NB4 (cell line): ENCODE results near the gene PARD3.

Experiments
- DNase-seq: peaks from one replicate; pipeline ENCODE4 v3.0.0; 2010; ENCODE audit warnings: low read depth
- H3K4me3 ChIP-seq: one replicate; pipeline ENCODE4 v1.5.1; 2011; ENCODE audit warnings: mild to moderate bottlenecking, low read depth, low read length, moderate library complexity
- MYC ChIP-seq: IDR thresholded peaks from 2 replicates; pipeline ENCODE4 v1.6.1; 2011; ENCODE audit warnings: low read depth, low read length
- POLR2A ChIP-seq: IDR thresholded peaks from 2 replicates; pipeline ENCODE4 v1.6.1; 2011; ENCODE audit warnings: mild to moderate bottlenecking; ENCODE audit not compliant: insufficient read length; ENCODE audit errors: extremely low read depth
- TF ChIP-seq, protein P1 (sequence below): IDR thresholded peaks from 2 replicates; pipeline ENCODE4 v1.6.1; 2011; ENCODE audit warnings: low read depth, low read length
- TF ChIP-seq, protein P2 (sequence below): IDR thresholded peaks from one replicate; pipeline ENCODE4 v1.5.1; 2012; ENCODE audit warnings: low read depth, low read length

The PARD3 gene

DNA sequence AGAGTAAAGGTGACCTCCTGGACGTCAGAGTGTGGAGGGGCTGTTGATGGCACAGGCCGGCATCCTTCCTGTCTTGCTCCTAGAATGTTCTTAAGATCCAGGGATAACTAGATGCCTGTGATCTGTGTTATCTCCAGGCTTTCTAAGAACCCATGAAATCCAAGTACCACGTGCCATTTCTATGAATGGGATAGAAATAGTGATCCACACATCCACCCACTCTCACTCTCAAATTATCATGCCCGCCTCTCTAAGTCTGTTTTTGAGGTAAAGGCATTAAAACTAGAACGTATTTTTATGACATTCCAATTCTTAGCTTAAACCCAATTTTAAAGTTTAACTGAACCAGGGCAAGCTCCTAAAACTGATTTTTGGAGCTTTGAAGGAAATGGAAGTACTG is 622.5 kb downstream of the PARD3 start:
- DNase-seq, result no peak
- TF ChIP-seq, protein P1, sequence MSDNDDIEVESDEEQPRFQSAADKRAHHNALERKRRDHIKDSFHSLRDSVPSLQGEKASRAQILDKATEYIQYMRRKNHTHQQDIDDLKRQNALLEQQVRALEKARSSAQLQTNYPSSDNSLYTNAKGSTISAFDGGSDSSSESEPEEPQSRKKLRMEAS, result no peak
- TF ChIP-seq MYC, result no peak
- TF ChIP-seq, protein P2, sequence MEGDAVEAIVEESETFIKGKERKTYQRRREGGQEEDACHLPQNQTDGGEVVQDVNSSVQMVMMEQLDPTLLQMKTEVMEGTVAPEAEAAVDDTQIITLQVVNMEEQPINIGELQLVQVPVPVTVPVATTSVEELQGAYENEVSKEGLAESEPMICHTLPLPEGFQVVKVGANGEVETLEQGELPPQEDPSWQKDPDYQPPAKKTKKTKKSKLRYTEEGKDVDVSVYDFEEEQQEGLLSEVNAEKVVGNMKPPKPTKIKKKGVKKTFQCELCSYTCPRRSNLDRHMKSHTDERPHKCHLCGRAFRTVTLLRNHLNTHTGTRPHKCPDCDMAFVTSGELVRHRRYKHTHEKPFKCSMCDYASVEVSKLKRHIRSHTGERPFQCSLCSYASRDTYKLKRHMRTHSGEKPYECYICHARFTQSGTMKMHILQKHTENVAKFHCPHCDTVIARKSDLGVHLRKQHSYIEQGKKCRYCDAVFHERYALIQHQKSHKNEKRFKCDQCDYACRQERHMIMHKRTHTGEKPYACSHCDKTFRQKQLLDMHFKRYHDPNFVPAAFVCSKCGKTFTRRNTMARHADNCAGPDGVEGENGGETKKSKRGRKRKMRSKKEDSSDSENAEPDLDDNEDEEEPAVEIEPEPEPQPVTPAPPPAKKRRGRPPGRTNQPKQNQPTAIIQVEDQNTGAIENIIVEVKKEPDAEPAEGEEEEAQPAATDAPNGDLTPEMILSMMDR, result no peak
- H3K4me3 ChIP-seq, result no peak overlapping the region

DNA sequence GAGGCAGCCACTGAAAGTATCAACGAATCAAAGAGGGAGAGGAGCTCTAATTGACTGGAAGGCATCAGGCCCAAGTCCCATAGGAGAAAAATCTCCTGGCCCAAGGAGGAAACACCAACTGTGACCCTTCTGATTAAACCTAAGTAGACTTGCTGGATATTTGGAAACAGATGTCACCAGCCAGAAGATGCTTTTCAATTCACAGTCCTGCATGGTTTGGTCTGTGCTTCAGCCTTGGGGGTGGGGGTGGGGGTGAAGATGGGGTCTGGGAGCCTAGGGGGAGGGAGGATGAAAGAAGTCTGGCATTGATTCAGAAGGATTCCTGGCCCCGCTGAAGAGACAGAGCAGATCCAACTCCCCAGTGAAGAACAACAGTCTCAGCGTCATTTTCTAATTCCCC is 623.7 kb downstream of the PARD3 start:
- no peak for DNase-seq
- H3K4me3 ChIP-seq, result no peak overlapping the region
- TF ChIP-seq MYC (no peak), POLR2A (no peak)
- TF ChIP-seq, protein P1, result no peak
- TF ChIP-seq, protein P2, result no peak

DNA sequence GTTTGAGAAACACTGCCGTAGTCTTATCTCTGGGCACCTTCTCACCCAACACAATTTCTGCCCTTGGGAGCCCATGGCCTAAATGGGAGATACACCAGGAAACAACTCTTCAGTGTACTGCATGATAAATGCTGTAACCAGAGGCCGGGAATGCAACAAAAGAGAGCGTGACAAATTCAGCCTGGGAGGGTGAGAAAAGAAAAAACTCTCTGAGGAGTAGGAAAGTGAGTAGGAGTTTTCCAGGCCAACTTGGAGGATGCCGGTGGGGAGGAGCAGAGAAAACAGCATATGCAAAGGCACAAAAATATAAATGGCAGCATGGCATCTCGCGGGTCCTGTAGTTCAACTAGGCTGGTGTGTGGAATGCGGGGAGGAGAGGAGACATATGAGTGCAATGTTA is 624.5 kb downstream of the PARD3 start:
- TF ChIP-seq, protein P2, result no peak
- TF ChIP-seq MYC, result no peak
- TF ChIP-seq, protein P1, result no peak
- no peak for TF ChIP-seq POLR2A
- H3K4me3 ChIP-seq, result no peak overlapping the region
- DNase-seq, result no peak

DNA sequence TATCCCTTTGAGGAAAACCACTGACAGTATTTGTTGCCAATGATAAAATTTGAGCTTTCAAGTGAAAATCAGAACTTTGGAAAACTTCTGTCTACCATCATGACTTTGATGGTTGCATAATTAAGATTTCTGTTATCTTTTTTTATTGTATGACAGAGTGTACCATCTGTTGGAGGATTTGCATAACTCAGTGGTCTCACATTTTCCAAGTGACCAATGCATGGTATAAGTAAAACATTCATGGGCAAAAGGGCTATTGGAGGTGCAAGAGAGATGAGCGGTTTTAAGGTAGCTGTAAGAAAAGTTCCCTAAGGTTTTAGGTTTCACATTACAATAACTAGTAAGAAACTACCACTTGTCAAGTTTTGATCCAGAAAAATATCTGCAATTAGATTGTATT is 625.3 kb downstream of the PARD3 start:
- no peak overlapping the region for H3K4me3 ChIP-seq
- DNase-seq, result no peak
- TF ChIP-seq POLR2A (no peak), MYC (no peak)
- TF ChIP-seq, protein P1, result no peak
- TF ChIP-seq, protein P2, result no peak

DNA sequence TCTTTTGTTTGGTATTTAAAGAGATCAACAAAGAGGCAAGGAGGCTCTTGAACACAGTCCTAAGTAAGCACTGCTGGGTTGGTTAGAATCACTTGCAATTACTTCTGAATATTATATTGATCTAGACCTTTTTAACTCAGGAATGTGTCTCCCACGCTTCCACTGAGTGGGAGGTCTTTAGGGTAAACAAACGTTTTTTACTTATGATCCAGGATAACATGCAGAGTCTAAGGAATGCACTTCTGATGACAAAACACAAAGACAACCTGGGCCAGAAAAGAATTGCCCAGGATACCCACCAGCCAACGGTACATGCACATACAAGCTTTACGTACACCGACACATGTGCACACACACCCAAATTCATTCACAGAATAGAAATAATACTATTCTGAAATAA is 626.9 kb downstream of the PARD3 start:
- no peak for TF ChIP-seq POLR2A
- TF ChIP-seq MYC, result no peak
- TF ChIP-seq, protein P2, result no peak
- H3K4me3 ChIP-seq, result no peak overlapping the region
- DNase-seq, result no peak

DNA sequence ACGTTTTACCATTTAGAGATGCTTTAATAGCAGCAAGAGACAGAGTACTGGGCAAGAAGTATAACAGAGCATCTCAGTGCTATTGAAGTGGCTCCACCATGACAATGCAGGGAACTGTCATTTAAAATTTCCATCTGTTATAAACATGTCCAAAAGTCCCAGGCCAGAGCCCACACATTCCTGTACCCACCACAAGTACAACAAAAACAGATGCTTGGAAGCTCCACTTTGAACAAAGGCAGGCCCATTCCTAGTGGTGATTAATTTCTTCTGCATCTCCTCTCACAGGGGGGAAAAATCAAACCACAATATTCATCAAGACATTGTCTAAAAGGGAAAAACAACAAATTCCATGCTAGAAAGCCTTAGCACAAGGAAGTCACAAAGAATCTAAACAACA is 627.9 kb downstream of the PARD3 start:
- H3K4me3 ChIP-seq, result no peak overlapping the region
- TF ChIP-seq POLR2A, result no peak
- TF ChIP-seq, protein P1, result no peak
- DNase-seq, result no peak
